ENCODE measurements around the gene L1CAM.

DNA sequence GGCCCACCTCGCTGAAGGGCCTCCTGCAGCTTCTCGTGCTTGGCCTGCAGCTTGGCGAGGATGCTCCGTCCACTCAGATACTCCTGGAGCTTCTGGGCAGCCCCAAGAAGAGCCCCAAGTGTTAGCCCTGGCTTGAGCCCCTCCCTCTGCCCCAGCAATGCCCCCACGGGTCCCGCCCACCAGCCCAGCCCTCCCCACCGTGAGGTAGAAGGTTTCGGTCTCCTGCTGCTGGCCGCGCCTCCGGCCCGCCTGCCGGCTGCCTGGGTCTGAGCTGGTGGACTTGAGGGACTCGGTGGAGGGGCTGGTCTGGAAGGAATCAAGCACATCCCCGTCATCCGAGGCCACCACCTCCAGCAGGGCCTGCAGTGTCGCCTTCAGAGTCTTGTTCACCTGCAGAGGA lies 27.2 kb upstream of the L1CAM start:
- no peak for TF ChIP-seq POLR2AphosphoS5 (IDR thresholded peaks at IDR 0.05; ENCODE audit: low read depth, low read length)
- no peak for TF ChIP-seq SIN3A (IDR thresholded peaks at IDR 0.05; ENCODE audit: borderline replicate concordance, insufficient read depth, low read length)
- TF ChIP-seq, protein P1, sequence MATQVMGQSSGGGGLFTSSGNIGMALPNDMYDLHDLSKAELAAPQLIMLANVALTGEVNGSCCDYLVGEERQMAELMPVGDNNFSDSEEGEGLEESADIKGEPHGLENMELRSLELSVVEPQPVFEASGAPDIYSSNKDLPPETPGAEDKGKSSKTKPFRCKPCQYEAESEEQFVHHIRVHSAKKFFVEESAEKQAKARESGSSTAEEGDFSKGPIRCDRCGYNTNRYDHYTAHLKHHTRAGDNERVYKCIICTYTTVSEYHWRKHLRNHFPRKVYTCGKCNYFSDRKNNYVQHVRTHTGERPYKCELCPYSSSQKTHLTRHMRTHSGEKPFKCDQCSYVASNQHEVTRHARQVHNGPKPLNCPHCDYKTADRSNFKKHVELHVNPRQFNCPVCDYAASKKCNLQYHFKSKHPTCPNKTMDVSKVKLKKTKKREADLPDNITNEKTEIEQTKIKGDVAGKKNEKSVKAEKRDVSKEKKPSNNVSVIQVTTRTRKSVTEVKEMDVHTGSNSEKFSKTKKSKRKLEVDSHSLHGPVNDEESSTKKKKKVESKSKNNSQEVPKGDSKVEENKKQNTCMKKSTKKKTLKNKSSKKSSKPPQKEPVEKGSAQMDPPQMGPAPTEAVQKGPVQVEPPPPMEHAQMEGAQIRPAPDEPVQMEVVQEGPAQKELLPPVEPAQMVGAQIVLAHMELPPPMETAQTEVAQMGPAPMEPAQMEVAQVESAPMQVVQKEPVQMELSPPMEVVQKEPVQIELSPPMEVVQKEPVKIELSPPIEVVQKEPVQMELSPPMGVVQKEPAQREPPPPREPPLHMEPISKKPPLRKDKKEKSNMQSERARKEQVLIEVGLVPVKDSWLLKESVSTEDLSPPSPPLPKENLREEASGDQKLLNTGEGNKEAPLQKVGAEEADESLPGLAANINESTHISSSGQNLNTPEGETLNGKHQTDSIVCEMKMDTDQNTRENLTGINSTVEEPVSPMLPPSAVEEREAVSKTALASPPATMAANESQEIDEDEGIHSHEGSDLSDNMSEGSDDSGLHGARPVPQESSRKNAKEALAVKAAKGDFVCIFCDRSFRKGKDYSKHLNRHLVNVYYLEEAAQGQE (IDR thresholded peaks at IDR 0.05; ENCODE audit: insufficient read depth in 1 of 2, low read depth in 2 of 2, low read length in 2 of 2) = no peak
- TF ChIP-seq TAF1 (IDR thresholded peaks at IDR 0.05; ENCODE audit: borderline replicate concordance, insufficient read depth, low read length) = no peak
- TF ChIP-seq FOXP2 (optimal IDR thresholded peaks at IDR 0.05; ENCODE audit: borderline replicate concordance, extremely low read depth, extremely low read length, insufficient read depth) = no peak
